GM12878 (cell line): ENCODE results near the gene OPTC. TPM values are rescaled to one million over a fixed set of nuclear protein-coding genes. Genes with fewer than 3 reads are reported as not detected.

ENCODE experiments used
- ATAC-seq: fragments of 200-7000 bp; cut with Tn5 transposase; 3 replicates; pipeline ENCODE4 v1.9.1; 2020; ENCODE audit warnings: mild to moderate bottlenecking, moderate library complexity
- BruUV-seq: library from RNA; stranded (reverse); fragments of 400-500 nt; replicated peaks from 2 replicates; lab custom pipeline; 2021; lab: Mats Ljungman, UMichigan
- CTCF ChIA-PET: fragments of 300-600 bp; sonication (Branson Sonifier 250); formaldehyde crosslinking; extraction: SDS; loops from one replicate; lab custom pipeline; 2021; ENCODE audit warnings: inconsistent platforms; lab: Yijun Ruan, JAX
- POLR2A ChIA-PET: fragments of 350-600 bp; formaldehyde crosslinking; extraction: SDS; loops from one replicate; lab custom pipeline; 2021; ENCODE audit warnings: inconsistent platforms; lab: Charles Lee
- RAD21 ChIA-PET: fragments of 300-600 bp; sonication (Branson Sonifier 250); formaldehyde crosslinking; loops from one replicate; lab custom pipeline; 2023; ENCODE audit warnings: antibody characterized with exemption; ENCODE audit not compliant: unreplicated experiment; lab: Charles Lee
- SMC1A ChIA-PET: fragments of 300-600 bp; sonication (Branson Sonifier 250); formaldehyde crosslinking; loops from one replicate; lab custom pipeline; 2023; ENCODE audit not compliant: unreplicated experiment, uncharacterized antibody; lab: Charles Lee
- DNase-seq: peaks from one replicate; pipeline ENCODE4 v3.0.0-alpha.2; 2011; ENCODE audit warnings: low read depth, low spot score
- FAIRE-seq: peaks from 3 replicates; lab custom pipeline; 2011; peaks lifted over from hg19 to GRCh38; lab: Jason Lieb, UNC
- H2AFZ ChIP-seq: 2 replicates; pipeline ENCODE4 v1.6.0; 2011; ENCODE audit warnings: low read depth, low read length, control low read depth; ENCODE audit not compliant: control insufficient read depth
- H3K27ac ChIP-seq: 2 replicates; pipeline ENCODE4 v1.5.1; 2011; ENCODE audit warnings: control low read depth; ENCODE audit not compliant: control insufficient read depth, insufficient read depth
- H3K27me3 ChIP-seq, 2 experiments: replicated peaks in 1 of 2; 2 replicates each; pipeline versions ENCODE4 v1.6.0 to v1.6.1; 2011; ENCODE audit warnings: low read length in 1 of 2; ENCODE audit not compliant: control insufficient read depth in 2 of 2, insufficient read depth in 2 of 2
- H3K36me3 ChIP-seq, 2 experiments: 2 replicates each; pipeline ENCODE4 v1.5.1; 2011; ENCODE audit warnings: low read length in 1 of 2; ENCODE audit not compliant: control insufficient read depth in 2 of 2, insufficient read depth in 2 of 2
- H3K4me1 ChIP-seq: 2 replicates; pipeline ENCODE4 v1.6.1; 2011; ENCODE audit warnings: mild to moderate bottlenecking, low read length, moderate library complexity, mixed read lengths; ENCODE audit not compliant: control insufficient read depth, insufficient read depth
- H3K4me2 ChIP-seq: 2 replicates; pipeline ENCODE4 v1.6.0; 2011; ENCODE audit warnings: control low read depth; ENCODE audit not compliant: control insufficient read depth, insufficient read depth
- H3K4me3 ChIP-seq: fragments of 200-600 bp; sonication (generic); 2 replicates; pipeline ENCODE4 v1.5.1; 2016
- H3K79me2 ChIP-seq: 2 replicates; pipeline ENCODE4 v1.6.0; 2011; ENCODE audit warnings: low read length; ENCODE audit not compliant: control insufficient read depth, insufficient read depth
- H3K9ac ChIP-seq: 2 replicates; pipeline ENCODE4 v1.8.0; 2011; ENCODE audit warnings: low read length, control low read depth, mixed read lengths; ENCODE audit not compliant: control insufficient read depth, insufficient read depth
- H3K9me3 ChIP-seq: replicated peaks from 3 replicates; pipeline ENCODE4 v1.5.1; 2011; ENCODE audit warnings: mild to moderate bottlenecking, low read length; ENCODE audit not compliant: control insufficient read depth, insufficient read depth
- H4K20me1 ChIP-seq: 2 replicates; pipeline ENCODE4 v1.6.0; 2011; ENCODE audit not compliant: control insufficient read depth, insufficient read depth
- DPF2 ChIP-seq: fragments of 450-650 bp; IDR thresholded peaks from 2 replicates; pipeline ENCODE4 v1.6.1; 2017; ENCODE audit warnings: mild to moderate bottlenecking
- IKZF1 ChIP-seq: fragments of 450-650 bp; conservative IDR thresholded peaks from 2 replicates; pipeline ENCODE4 v1.6.1; 2017; ENCODE audit warnings: antibody characterized with exemption, mild to moderate bottlenecking
- WGBS: methylation state at CpG from one replicate; pipeline ENCODE4 v1.1.6; 2016; ENCODE audit warnings: low lambda C conversion rate; ENCODE audit not compliant: insufficient replicate concordance, insufficient coverage; ENCODE audit errors: missing lambda C conversion rate; 5-methylcytosine and 5-hydroxymethylcytosine counted together
- in situ Hi-C: fragments of 300-500 bp; cut with MboI; formaldehyde crosslinking; loops from 9 replicates; pipeline ENCODE4 v1.14.3; 2018; ENCODE audit warnings: mixed read lengths
- intact Hi-C: fragments of 100-400 bp; cut with micrococcal nuclease; formaldehyde crosslinking; loops from one replicate; pipeline ENCODE4 v1.14.2; 2022; ENCODE audit not compliant: unreplicated experiment
- polyA plus RNA-seq, 11 experiments: library from polyadenylated mRNA; depleted of rRNA in 4 of 11; unstranded in 6 of 11; stranded (reverse) in 5 of 11; fragments of >200 nt; fragmentation: Nextera tagmentation in 4 of 11; fragmentation: Illumina TruSeq in 1 of 11; extraction: Ambion mirVana in 4 of 11; extraction: Trizol in 1 of 11; gene quantifications; 1 replicate in 1 of 11; 2 replicates in 10 of 11; pipeline versions ENCODE4 v1.2.1 to v1.2.3, GENCODE V29; 2011 to 2016; ENCODE audit warnings: inconsistent platforms in 2 of 11, missing spikeins in 2 of 11, low read depth in 1 of 11
- total RNA-seq, 4 experiments: library from RNA; depleted of rRNA in 3 of 4; stranded (reverse); fragments of >200 nt in 3 of 4; fragmentation: Illumina TruSeq in 1 of 4; extraction: Trizol in 1 of 4; gene quantifications; 2 replicates each; pipeline versions ENCODE4 v1.2.1 to v1.2.3, GENCODE V29; 2013 to 2021
- TF ChIP-seq, protein P1 (sequence below): IDR thresholded peaks from 2 replicates; pipeline ENCODE4 v1.6.1; 2012; ENCODE audit warnings: low read length, inconsistent platforms
- TF ChIP-seq, protein P2 (sequence below): IDR thresholded peaks from 2 replicates; pipeline ENCODE4 v1.6.1; 2011; ENCODE audit warnings: low read depth, mild to moderate bottlenecking, low read length, moderate library complexity, borderline replicate concordance; ENCODE audit errors: extremely low read depth

OPTC gene
- total and polyA plus RNA-seq, 10 of the 15 experiments (the other 5 are each of a cell fraction or from before 2014, with no cell fraction given), result not detected

DNA sequence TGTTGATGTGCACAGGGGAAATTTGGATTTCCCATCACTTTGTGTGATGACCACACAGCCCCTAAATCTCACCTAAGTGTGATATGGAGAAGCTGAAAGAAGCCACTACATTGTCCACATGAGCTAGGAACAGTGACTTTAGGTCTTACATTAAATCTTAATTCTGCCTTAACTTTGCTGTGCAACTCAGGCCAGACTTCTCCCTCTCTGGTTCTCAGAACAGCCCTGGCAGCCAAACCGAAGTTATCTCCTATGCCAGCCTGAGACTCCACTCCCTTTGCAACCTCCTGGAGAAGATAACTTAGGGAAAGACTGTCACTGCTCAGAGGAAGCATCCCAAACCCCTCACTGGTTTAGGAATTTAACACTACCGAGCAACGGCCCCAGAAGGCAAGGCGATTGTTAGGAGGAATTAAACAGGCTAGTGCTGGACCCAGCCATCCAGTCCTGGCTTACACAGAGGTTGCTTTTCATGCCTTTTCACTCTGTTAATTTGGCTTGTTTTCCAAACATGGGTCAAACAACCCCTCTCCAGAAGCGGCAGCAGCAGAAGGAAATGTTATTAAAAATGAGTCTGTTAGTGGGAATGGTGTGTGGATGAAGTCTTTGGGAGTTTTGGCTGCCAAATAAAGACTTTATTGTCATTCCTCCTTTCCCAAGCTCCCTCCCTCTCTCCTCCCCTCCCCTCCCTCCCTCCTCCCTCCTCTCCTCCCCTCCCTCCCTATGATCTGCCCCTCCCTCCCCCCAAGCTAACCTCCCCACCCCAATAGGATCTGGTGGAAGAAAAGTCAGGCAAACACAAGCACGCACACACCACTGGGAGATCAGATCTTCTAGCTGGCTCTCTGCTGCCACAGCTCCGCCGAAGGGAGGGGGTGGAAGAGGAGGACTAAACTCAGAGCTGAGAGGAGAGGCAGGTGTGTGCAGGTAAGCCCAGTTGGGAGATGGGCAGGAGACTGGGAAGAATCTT lies 18.7 kb upstream of the OPTC start, which contains the start of gene PRELP:
Gene PRELP, plus strand, starts transcription at position 795 of the 970 bp plus-strand sequence. CDS start 7,379 bp downstream, outside the sequence.
- Histone ChIP-seq H3K36me3 (no peaks in the 10 kb centered on the region), H2AFZ (no peak within 1 kb of the TSS), H3K27ac (no peak within 1 kb of the TSS), H3K4me3 (no peak within 1 kb of the TSS), H4K20me1 (no peaks in the 10 kb centered on the region), H3K4me1 (peaks cover 9% of the 10 kb centered on the region; the same call in 1 of the 2 replicates), H3K4me2 (no peak within 1 kb of the TSS), H3K79me2 (no peaks in the 10 kb centered on the region), H3K9me3 (no peaks in the 10 kb centered on the region), H3K9ac (no peak within 1 kb of the TSS), H3K27me3 (peaks cover 2 to 6% of the 10 kb centered on the region in 2 experiments; a peak in 2 of 4 replicates)
- no TSS peak for BruUV-seq
- ChIA-PET SMC1A (interaction anchor here (0.7 to 3.4 kb wide), 10 partner anchors 9 to 178 kb away, joined by 3 to 16 read pairs (median 4); no protein-coding TSS in a partner anchor), CTCF (interaction anchor here (0.7 to 8.2 kb wide), 10 partner anchors 9 to 226 kb away, joined by 3 to 80 read pairs (median 4); no protein-coding TSS in a partner anchor), POLR2A (interaction anchor here (1.0 to 1.2 kb wide), 4 partner anchors 9 to 22 kb away, joined by 3 to 5 read pairs (median 4); no protein-coding TSS in a partner anchor), RAD21 (interaction anchor here (0.5 to 2.6 kb wide), 5 partner anchors 10 to 146 kb away, joined by 3 to 13 read pairs (median 3); no protein-coding TSS in a partner anchor)
- TF ChIP-seq, protein P1, sequence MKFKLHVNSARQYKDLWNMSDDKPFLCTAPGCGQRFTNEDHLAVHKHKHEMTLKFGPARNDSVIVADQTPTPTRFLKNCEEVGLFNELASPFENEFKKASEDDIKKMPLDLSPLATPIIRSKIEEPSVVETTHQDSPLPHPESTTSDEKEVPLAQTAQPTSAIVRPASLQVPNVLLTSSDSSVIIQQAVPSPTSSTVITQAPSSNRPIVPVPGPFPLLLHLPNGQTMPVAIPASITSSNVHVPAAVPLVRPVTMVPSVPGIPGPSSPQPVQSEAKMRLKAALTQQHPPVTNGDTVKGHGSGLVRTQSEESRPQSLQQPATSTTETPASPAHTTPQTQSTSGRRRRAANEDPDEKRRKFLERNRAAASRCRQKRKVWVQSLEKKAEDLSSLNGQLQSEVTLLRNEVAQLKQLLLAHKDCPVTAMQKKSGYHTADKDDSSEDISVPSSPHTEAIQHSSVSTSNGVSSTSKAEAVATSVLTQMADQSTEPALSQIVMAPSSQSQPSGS, result no peak
- TF ChIP-seq DPF2 (no peak), IKZF1 (no peak)
- TF ChIP-seq, protein P2, sequence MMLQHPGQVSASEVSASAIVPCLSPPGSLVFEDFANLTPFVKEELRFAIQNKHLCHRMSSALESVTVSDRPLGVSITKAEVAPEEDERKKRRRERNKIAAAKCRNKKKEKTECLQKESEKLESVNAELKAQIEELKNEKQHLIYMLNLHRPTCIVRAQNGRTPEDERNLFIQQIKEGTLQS, result no peak
- WGBS, result 41% methylated on average over 8 of the region's 8 CpGs
- in situ Hi-C loops (no loop called here), intact Hi-C loops (no loop called here)
- FAIRE-seq (no peak), ATAC-seq (no peak), DNase-seq (no peak)
